ENCODE measurements around the gene NUDT2. TPM values are rescaled to one million over a fixed set of nuclear protein-coding genes. Genes with fewer than 3 reads are reported as not detected.

The NUDT2 gene
- total and polyA plus RNA-seq, 2 of the 4 experiments (the other 2 are of a cell fraction) = 36.6 to 45.0 TPM

DNA sequence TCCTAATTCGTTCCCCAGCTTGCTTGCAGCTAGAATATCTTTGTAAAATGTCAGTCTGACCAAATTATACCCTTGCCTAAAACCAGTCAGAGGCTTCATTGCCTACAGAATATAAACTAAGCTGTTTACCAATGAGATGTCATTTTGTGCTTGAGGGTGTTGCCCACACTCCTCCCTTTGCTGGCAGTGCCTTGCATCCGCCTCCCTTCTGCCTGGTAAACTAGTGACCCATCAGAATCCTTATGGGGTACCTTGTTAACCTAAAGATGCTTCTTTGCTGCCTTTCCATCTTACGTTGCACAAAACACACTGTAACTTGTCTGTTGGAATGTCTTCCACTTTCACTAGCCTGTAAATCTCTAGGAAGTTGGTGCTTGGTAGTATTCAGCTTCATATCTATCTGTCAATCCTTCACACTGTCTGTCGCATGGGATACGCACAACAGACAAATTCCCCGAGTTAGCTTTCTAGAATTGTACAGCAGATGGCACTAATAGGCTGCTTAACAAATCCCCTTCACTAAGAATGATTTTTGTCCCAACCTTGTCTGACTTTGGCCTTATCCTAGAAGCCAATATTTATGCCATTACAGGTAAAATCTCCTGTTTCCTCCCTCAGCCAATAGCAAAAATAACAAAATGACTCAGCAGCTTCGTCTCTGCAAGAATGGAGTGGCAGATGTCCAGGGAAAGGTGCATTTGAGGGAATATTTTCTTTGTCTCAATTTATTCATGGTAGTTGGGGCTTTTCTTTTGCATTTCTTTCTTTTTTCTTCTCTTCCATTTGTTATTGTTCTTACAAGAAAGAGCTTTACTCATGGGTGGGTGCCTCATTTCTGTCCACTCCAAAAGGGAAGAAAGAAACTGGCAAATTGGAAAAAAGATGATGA lies 3.0 kb downstream of the NUDT2 start:
- dilution Hi-C loops (cut with HindIII; ENCODE audit: low sequenced_read_pairs, unreplicated experiment) = no loop called here
- no peak overlapping the region for H4K5ac ChIP-seq (ENCODE audit: low read depth, low read length)
- H3K14ac ChIP-seq (replicated peaks; ENCODE audit: low read depth, low read length) = no peak overlapping the region
- no peak overlapping the region for H2AFZ ChIP-seq (replicated peaks; ENCODE audit: low read length, poor library complexity)
- H4K91ac ChIP-seq (ENCODE audit: insufficient read depth, low read depth, low read length) = no peak overlapping the region
- peak; percentile 55 for DNase-seq
- no peak overlapping the region for H3K9ac ChIP-seq (ENCODE audit: low read depth, low read length)
- peaks cover 35 to 58% of the 10 kb centered on the region in 2 experiments for H3K79me1 ChIP-seq (ENCODE audit: low read depth in 1 of 2, low read length in 2 of 2)
- POLR2A ChIA-PET (ENCODE audit: unreplicated experiment) = no interaction called here
- no peak overlapping the region for H3K23ac ChIP-seq (ENCODE audit: low read depth, low read length)
- no peak overlapping the region for H4K8ac ChIP-seq (ENCODE audit: low read depth in 2 of 2, low read length in 2 of 2)
- no peak overlapping the region for H3K4me2 ChIP-seq (ENCODE audit: low read depth, low read length)
- H2AK5ac ChIP-seq (ENCODE audit: low read depth, low read length) = no peak overlapping the region
- H3K27me3 ChIP-seq (ENCODE audit: control insufficient read depth, insufficient read depth, low read length) = no peaks in the 10 kb centered on the region
- no peak for ATAC-seq (ENCODE audit: low read depth)
- BruUV-seq (replicated peaks) = no TSS peak
- H3K4me1 ChIP-seq (ENCODE audit: control insufficient read depth, insufficient read depth, low read length) = 0 out of 2 replicates have a peak, but pooled peaks cover 1% of the 10 kb centered on the region
- no peak overlapping the region for H3K18ac ChIP-seq (ENCODE audit: low read depth, low read length)
- no peak overlapping the region for H3K4ac ChIP-seq (ENCODE audit: low read depth, low read length)
- H3K9me3 ChIP-seq (ENCODE audit: control insufficient read depth, insufficient read depth, low read length) = no peaks in the 10 kb centered on the region
- intact Hi-C loops (cut with micrococcal nuclease) = loop anchor here (1.0 to 5.0 kb wide), 3 partner anchors 47 to 271 kb away; no protein-coding TSS in a partner anchor
- H3K56ac ChIP-seq (ENCODE audit: extremely low read depth, insufficient read depth, low read length) = no peak overlapping the region
- H3K27ac ChIP-seq (ENCODE audit: insufficient read depth, low read length) = no peak overlapping the region
- H4K20me1 ChIP-seq (ENCODE audit: insufficient read depth, low read length) = peaks cover 3% of the 10 kb centered on the region; the same call in 1 of the 2 replicates
- no peaks in the 10 kb centered on the region for H3K9me1 ChIP-seq (ENCODE audit: insufficient read depth, low read length)
- H2BK120ac ChIP-seq (ENCODE audit: low read depth, low read length) = no peak overlapping the region
- H3K36me3 ChIP-seq (ENCODE audit: control insufficient read depth, insufficient read depth, low read length) = peaks cover 2% of the 10 kb centered on the region
- no peak overlapping the region for H2BK20ac ChIP-seq (ENCODE audit: low read depth, low read length)
- no peak overlapping the region for H2AK9ac ChIP-seq (replicated peaks; ENCODE audit: low read depth, low read length, poor library complexity)
- no peak overlapping the region for H3K4me3 ChIP-seq (ENCODE audit: insufficient read depth, low read depth, low read length)
- in situ Hi-C loops (cut with MboI; ENCODE audit: low sequenced_read_pairs) = no loop called here
- no peak overlapping the region for H2BK5ac ChIP-seq (ENCODE audit: low read depth, low read length, poor library complexity, severe bottlenecking)
- WGBS, 2 experiments (ENCODE audit: extremely low coverage in 2 of 2, insufficient read length in 1 of 2) = no CpG with 5 or more reads among the region's 7 CpGs
- no peak overlapping the region for H2BK15ac ChIP-seq (ENCODE audit: low read depth, low read length)
- CTCF ChIA-PET = interaction anchor here (0.6 to 1.3 kb wide), 3 partner anchors 45 to 186 kb away, joined by 3 to 4 read pairs (median 3); partner anchors contain the start of gene MYORG
- TF ChIP-seq RCOR1 (IDR thresholded peaks at IDR 0.05; ENCODE audit: insufficient replicate concordance, low read length) (no peak), BHLHE40 (IDR thresholded peaks at IDR 0.05; ENCODE audit: low read depth, low read length) (no peak), RFX5 (IDR thresholded peaks at IDR 0.05; ENCODE audit: low read depth, low read length) (no peak), SMC3 (IDR thresholded peaks at IDR 0.05; ENCODE audit: low read depth, low read length) (peak; percentile 40; the same call in 1 of the 2 replicates), MXI1 (IDR thresholded peaks at IDR 0.05; ENCODE audit: borderline replicate concordance, low read depth, low read length) (no peak), CEBPB (IDR thresholded peaks at IDR 0.05; ENCODE audit: low read depth, low read length) (no peak), RAD21 (IDR thresholded peaks at IDR 0.05; ENCODE audit: low read length) (peak; percentile 60), FOS (IDR thresholded peaks at IDR 0.05; ENCODE audit: low read depth, low read length) (no peak), MAZ (IDR thresholded peaks at IDR 0.05; ENCODE audit: borderline replicate concordance, low read depth, low read length) (no peak), MAFK (IDR thresholded peaks at IDR 0.05; ENCODE audit: low read depth, low read length) (no peak)
- TF ChIP-seq, protein P1, sequence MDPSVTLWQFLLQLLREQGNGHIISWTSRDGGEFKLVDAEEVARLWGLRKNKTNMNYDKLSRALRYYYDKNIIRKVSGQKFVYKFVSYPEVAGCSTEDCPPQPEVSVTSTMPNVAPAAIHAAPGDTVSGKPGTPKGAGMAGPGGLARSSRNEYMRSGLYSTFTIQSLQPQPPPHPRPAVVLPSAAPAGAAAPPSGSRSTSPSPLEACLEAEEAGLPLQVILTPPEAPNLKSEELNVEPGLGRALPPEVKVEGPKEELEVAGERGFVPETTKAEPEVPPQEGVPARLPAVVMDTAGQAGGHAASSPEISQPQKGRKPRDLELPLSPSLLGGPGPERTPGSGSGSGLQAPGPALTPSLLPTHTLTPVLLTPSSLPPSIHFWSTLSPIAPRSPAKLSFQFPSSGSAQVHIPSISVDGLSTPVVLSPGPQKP (IDR thresholded peaks at IDR 0.05; ENCODE audit: borderline replicate concordance, low read depth, low read length) = no peak
- TF ChIP-seq, protein P2, sequence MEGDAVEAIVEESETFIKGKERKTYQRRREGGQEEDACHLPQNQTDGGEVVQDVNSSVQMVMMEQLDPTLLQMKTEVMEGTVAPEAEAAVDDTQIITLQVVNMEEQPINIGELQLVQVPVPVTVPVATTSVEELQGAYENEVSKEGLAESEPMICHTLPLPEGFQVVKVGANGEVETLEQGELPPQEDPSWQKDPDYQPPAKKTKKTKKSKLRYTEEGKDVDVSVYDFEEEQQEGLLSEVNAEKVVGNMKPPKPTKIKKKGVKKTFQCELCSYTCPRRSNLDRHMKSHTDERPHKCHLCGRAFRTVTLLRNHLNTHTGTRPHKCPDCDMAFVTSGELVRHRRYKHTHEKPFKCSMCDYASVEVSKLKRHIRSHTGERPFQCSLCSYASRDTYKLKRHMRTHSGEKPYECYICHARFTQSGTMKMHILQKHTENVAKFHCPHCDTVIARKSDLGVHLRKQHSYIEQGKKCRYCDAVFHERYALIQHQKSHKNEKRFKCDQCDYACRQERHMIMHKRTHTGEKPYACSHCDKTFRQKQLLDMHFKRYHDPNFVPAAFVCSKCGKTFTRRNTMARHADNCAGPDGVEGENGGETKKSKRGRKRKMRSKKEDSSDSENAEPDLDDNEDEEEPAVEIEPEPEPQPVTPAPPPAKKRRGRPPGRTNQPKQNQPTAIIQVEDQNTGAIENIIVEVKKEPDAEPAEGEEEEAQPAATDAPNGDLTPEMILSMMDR (conservative IDR thresholded peaks at IDR 0.05; ENCODE audit: low read depth, low read length) = peak; percentile 46
- TF ChIP-seq, protein P3, sequence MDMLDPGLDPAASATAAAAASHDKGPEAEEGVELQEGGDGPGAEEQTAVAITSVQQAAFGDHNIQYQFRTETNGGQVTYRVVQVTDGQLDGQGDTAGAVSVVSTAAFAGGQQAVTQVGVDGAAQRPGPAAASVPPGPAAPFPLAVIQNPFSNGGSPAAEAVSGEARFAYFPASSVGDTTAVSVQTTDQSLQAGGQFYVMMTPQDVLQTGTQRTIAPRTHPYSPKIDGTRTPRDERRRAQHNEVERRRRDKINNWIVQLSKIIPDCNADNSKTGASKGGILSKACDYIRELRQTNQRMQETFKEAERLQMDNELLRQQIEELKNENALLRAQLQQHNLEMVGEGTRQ (IDR thresholded peaks at IDR 0.05; ENCODE audit: low read depth, low read length) = no peak
